ENCODE data around the gene CDK5R2. TPM values are rescaled to one million over a fixed set of nuclear protein-coding genes. Genes with fewer than 3 reads are reported as not detected.

The CDK5R2 gene
- total RNA-seq, 1 experiment from 2014 or later = 0.44 TPM

GRCh38 chr2:218988650-218989049 is 29.2 kb downstream of the CDK5R2 start:
- no peaks in the 10 kb centered on the region; a peak in 1 of 4 replicates for H3K4me1 ChIP-seq (ENCODE audit: control insufficient read depth in 1 of 2, insufficient read depth in 2 of 2, low read length in 2 of 2)
- no TSS peak for BruUV-seq (replicated peaks)
- H3K36me3 ChIP-seq (ENCODE audit: control insufficient read depth in 1 of 2, insufficient read depth in 2 of 2, low read length in 2 of 2) = no peaks in the 10 kb centered on the region
- no peak overlapping the region for H3K4me3 ChIP-seq (replicated peaks in 1 of 2; ENCODE audit: low read depth in 1 of 2, low read length in 2 of 2)
- TF ChIP-seq CBX3 (IDR thresholded peaks at IDR 0.05; ENCODE audit: low read depth) = no peak
- TF ChIP-seq, protein P1, sequence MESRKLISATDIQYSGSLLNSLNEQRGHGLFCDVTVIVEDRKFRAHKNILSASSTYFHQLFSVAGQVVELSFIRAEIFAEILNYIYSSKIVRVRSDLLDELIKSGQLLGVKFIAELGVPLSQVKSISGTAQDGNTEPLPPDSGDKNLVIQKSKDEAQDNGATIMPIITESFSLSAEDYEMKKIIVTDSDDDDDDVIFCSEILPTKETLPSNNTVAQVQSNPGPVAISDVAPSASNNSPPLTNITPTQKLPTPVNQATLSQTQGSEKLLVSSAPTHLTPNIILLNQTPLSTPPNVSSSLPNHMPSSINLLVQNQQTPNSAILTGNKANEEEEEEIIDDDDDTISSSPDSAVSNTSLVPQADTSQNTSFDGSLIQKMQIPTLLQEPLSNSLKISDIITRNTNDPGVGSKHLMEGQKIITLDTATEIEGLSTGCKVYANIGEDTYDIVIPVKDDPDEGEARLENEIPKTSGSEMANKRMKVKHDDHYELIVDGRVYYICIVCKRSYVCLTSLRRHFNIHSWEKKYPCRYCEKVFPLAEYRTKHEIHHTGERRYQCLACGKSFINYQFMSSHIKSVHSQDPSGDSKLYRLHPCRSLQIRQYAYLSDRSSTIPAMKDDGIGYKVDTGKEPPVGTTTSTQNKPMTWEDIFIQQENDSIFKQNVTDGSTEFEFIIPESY (IDR thresholded peaks at IDR 0.05; ENCODE audit: extremely low read depth, insufficient replicate concordance, low read length) = no peak
- TF ChIP-seq, protein P2, sequence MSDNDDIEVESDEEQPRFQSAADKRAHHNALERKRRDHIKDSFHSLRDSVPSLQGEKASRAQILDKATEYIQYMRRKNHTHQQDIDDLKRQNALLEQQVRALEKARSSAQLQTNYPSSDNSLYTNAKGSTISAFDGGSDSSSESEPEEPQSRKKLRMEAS (IDR thresholded peaks at IDR 0.05) = no peak
- no peak for TF ChIP-seq CEBPB (IDR thresholded peaks at IDR 0.05; ENCODE audit: low read depth)
- no peak for TF ChIP-seq ATF3 (IDR thresholded peaks at IDR 0.05)
- no peak for TF ChIP-seq REST (IDR thresholded peaks at IDR 0.05; ENCODE audit: low read depth)
- TF ChIP-seq EZH2 (IDR thresholded peaks at IDR 0.05) = no peak
- intact Hi-C loops (cut with micrococcal nuclease) = no loop called here
- no peaks in the 10 kb centered on the region for H3K9me3 ChIP-seq (ENCODE audit: control insufficient read depth in 1 of 2, insufficient read depth in 1 of 2, low read depth in 1 of 2, low read length in 2 of 2)
- H3K79me2 ChIP-seq (ENCODE audit: insufficient read depth, low read length) = no peaks in the 10 kb centered on the region
- ChIA-PET POLR2A (no interaction called here), RAD21 (ENCODE audit: low non-redundant PET in 1 of 2, low total read pairs in 2 of 2, uncharacterized antibody in 2 of 2, unreplicated experiment in 2 of 2) (no interaction called here), CTCF (interaction anchor here (1.5 to 1.7 kb wide), 2 partner anchors 9 to 13 kb away, joined by 5 to 7 read pairs; no protein-coding TSS in a partner anchor)
- H4K20me1 ChIP-seq (ENCODE audit: insufficient read depth) = no peaks in the 10 kb centered on the region
- DNase-seq (ENCODE audit: low read depth, low spot score) (no peak), ATAC-seq (no peak)
- H3K9ac ChIP-seq (ENCODE audit: low read length) = no peak overlapping the region
- no peak overlapping the region for H3K27ac ChIP-seq (ENCODE audit: low read depth, low read length)
- 0 out of 2 replicates have a peak, but pooled peaks cover 8% of the 10 kb centered on the region for H3K27me3 ChIP-seq (ENCODE audit: insufficient read depth, low read length)
- no peak overlapping the region for H2AFZ ChIP-seq (ENCODE audit: low read depth, low read length, poor library complexity, severe bottlenecking)
- no peak overlapping the region for H3K4me2 ChIP-seq (ENCODE audit: low read length)
- H3K9me2 ChIP-seq (ENCODE audit: insufficient read depth) = no peaks in the 10 kb centered on the region

Measured in HCT116 (cell line).